HG03558 (cell line): ENCODE results near the gene SH3PXD2A.
"Not testable (repeated sequence)": the region's sequence is repeated elsewhere in the genome, so short reads cannot be mapped to it uniquely, and the experiment has no call there.

Experiments
- ATAC-seq: cut with Tn5 transposase; IDR thresholded peaks from one replicate; pipeline ENCODE4 v1.9.1; 2021; ENCODE audit warnings: moderate number of reproducible peaks; ENCODE audit not compliant: unreplicated experiment; ENCODE audit errors: extremely low read depth

SH3PXD2A gene

GRCh38 chr10:103619424-103620351, 235.7 kb downstream of the SH3PXD2A start:
- ATAC-seq = no peak

- ATAC-seq = no peak
Observed at GRCh38 chr10:103618575-103619423, 236.6 kb downstream of the SH3PXD2A start.

GRCh38 chr10:103617602-103618385, 237.6 kb downstream of the SH3PXD2A start:
- ATAC-seq = no peak

DNA sequence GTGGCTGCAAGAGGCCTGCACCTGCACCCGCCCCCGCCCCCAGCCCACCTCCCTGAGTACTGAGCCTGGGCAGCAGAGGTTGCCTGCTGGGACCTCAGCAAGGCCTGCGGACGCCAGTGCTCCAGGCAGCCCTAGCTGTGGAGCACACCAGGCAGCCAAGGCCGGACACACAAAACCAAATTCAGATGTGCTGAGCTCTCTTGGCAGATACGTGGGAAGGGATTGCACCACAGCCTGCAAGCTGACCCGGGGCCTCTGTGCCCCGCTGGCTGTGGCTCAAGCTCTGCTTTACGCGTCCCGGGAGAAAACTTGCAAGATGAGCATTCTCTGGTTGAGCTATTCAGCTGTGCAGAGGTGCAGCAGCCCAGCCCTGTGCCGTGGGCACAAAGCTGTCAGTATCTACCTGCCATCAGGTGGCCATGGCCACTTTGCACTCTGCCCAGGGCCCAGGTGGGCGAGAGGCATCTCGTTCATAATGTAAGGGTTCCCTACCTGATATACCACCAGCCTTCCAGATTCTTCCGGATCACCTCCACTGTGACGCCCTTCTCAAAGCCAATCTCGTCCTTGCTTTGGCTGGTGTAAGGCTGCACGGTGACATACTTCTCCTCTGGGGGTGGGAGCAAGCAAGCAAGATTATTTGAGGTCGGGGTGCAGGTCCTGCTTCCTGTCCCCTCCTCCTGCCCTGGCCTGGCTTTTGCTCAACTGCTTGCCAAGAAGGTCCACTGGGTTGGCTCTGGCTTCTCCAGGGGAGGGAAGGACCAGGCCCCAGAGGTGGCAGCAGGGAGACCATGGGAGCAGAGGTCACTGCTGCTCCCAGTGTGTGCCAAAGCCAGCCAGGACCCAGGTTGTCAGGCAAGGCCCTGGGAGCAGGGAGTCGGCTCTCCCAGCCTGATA, 238.4 kb downstream of the SH3PXD2A start:
- ATAC-seq = no peak

- no peak for ATAC-seq
Observed at GRCh38 chr10:103614306-103615158, 240.8 kb downstream of the SH3PXD2A start.

- ATAC-seq = no peak
Observed at GRCh38 chr10:103613616-103614015, 241.8 kb downstream of the SH3PXD2A start.

DNA sequence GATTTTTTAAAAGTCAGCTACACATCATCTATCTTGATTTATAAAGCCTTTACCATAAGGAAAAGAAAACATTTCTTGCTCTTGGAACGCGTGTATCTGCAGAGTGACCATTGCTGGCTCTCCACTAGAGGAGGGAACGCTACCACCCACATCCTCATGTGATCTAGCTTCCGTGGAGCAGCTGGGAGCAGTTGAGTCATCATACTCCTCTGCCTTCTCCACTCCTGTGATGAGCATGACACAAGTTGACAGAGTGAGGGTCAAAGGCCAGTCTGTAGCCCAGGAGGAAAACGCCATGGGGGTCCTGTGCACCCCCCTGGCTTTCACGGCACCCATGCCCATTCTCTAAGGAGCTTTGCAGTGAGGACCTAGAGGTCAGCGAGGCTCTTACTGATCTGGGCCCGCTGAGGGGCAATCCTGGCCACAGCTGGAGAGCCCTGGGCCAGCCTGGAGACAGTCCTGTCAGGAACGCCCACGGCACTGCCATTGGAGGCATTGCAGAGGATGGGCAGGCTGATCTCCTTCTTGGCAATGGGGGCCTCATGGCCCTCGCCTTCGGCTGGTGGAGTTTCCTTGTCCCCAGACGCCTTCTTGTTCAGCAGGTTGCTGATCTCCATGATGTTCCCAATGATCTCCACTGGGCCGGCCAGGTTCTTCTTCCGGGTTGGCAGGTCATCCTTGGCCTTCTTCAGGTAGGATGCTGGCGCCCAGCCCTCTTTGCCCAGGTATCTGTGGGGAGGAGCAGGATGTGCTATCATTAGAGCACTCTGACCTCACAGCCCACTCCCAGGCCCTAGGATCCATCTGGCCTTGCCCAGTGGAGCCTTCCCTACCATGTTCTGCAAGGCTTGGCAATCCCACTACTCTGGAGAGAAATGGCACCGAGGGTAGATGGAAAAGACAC, 242.7 kb downstream of the SH3PXD2A start:
- no peak for ATAC-seq

- ATAC-seq = no peak
Observed at GRCh38 chr10:103610921-103611511, 244.4 kb downstream of the SH3PXD2A start.

- ATAC-seq = no peak
Observed at GRCh38 chr10:103610083-103610472, 245.3 kb downstream of the SH3PXD2A start.

GRCh38 chr10:103609231-103610082, 245.9 kb downstream of the SH3PXD2A start:
- no peak for ATAC-seq

DNA sequence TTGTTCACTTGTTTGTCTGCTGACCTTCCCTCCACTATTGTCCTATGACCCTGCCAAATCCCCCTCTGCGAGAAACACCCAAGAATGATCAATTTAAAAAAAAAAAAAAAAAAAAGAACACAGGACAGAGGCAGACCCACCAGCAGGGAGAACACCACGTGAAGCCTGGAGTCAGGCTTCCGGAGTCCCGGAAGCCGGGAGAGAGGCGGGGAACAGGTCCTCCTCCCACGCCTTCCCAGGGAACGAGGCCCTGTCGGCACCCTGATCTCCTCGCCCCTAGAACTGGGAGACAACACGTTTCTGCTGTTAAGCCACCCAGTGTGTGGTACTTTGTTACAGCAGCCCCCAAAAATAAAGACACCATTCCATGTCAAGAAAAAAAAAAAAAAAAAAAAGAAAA, 247.3 kb downstream of the SH3PXD2A start:
- ATAC-seq = not testable (repeated sequence)

DNA sequence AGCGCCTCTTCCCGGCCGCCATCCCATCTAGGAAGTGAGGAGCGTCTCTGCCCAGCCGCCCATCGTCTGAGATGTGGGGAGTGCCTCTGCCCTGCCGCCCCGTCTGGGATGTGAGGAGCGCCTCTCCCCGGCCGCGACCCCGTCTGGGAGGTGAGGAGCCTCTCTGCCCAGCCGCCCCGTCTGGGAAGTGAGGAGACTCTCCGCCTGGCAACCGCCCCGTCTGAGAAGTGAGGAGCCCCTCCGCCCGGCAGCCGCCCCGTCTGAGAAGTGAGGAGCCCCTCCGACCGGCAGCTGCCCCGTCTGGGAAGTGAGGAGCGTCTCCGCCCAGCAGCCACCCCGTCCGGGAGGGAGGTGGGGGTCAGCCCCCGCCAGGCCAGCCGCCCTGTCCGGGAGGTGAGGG, 248.3 kb downstream of the SH3PXD2A start:
- ATAC-seq = not testable (repeated sequence)

DNA sequence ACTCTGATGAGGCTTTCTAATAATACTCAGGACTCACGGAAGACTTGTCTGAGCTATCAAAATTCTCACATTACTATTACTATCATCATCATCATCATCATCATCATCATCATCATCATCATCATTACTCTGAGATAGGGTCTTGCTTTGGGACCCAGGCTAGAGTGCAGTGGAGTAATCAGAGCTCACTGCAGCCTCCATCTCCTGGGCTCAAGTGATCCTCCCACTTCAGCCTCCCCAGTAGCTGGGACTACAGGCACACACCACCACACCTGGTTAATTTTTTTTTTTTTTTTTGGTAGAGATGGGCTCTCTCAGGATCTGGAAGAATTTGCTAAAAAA, 249.3 kb downstream of the SH3PXD2A start:
- ATAC-seq = not testable (repeated sequence)

GRCh38 chr10:103605359-103606096, 249.8 kb downstream of the SH3PXD2A start:
- ATAC-seq = no peak

GRCh38 chr10:103603382-103603781, 252.0 kb downstream of the SH3PXD2A start:
- no peak for ATAC-seq

GRCh38 chr10:103602852-103603155, 252.6 kb downstream of the SH3PXD2A start:
- no peak for ATAC-seq
